Kidney capillary endothelial cell (primary cell): ENCODE measurements around the gene ZNF451.
"Not testable (repeated sequence)": the region's sequence is repeated elsewhere in the genome, so short reads cannot be mapped to it uniquely, and the experiment has no call there.

Experiments used
- DNase-seq: peaks from one replicate; pipeline ENCODE4 v3.0.0-alpha.2; 2018; ENCODE audit warnings: low spot score

The ZNF451 gene

DNA sequence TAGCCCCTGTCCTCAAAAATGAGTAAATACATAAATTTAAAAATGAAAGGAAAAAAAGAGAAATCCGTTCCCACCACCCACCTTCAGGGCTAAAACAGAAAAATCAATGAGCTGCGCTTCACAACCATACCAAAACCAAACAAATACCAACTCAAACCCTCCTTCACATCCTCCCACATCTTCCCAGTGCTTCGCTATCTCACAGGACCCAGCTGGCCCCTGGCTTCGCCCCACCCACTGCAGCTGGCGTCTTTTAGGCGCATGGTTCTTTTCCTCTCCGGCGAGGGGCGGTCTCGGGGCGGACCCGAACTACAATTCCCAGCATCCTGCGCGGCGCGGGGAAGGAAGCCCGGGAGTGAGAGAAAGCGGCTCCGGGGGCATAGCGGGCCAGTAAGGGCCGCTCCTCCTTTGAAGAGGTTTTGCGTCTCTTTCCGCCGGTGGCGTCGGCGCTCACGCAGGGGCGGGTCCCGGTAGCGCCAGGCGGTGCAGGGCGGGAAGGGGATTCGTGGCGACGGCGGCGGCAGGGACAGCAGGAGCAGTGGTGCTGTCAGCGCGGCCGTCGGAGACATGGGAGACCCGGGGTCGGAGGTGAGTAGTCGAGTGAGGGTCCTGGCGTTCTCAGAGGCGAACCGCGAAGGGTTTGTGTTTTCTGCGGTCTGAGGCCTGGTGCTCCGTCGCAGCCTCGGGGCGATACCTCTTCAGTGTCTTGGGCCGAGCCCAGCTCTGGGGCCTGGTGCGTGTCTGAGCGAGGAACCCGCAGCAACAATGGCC, at the start of gene ZNF451:
Gene ZNF451, plus strand, starts transcription at position 502 of the 771 bp plus-strand sequence. Its CDS starts 66 bp downstream, at position 568.
- peak; percentile 95 for DNase-seq

GRCh38 chr6:57044061-57044460, 45.9 kb upstream of the ZNF451 start:
- DNase-seq, result not testable (repeated sequence)

GRCh38 chr6:57044568-57044967, 45.4 kb upstream of the ZNF451 start:
- no peak for DNase-seq

GRCh38 chr6:57046332-57047256, 43.4 kb upstream of the ZNF451 start, which contains the start of gene KIAA1586:
Gene KIAA1586 (plus strand): TSS chr6:57046693. CDS start chr6:57046756, 63 bp downstream.
- peak; percentile 52 for DNase-seq

DNA sequence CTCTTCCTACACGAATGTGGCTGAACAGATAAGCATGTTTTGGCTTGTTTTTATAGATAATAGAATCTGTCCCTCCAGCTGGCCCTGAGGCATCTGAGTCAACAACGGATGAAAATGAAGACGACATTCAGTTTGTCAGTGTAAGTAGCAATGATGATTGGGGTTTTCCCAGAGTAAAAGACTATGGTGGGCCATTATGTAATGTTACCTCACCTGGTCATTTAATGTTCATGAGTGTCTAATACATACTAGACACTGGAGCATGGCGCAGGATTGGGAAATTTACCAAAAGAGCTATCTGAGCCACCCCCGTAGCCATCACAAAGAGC, 42.8 kb upstream of the ZNF451 start:
- not testable (repeated sequence) for DNase-seq

DNA sequence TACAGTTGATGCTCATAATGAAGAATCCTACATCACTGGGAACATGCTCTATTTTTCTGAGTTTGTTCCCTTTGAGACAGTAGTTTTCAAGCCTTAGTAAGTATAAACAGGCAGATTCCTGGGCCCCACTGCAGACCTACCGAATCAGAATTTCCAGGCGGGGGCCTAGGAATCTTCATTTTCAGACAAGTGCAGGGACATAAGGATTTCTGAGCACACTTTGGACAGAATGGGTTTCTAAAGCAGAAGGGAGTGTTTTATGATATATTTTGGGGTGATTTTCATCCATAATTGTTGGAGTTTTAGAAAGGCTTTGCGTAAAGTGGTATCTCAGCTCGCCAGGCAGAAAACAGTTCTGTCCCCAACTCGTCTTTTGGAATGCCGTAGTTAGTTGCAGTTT, 42.1 kb upstream of the ZNF451 start:
- not testable (repeated sequence) for DNase-seq

DNA sequence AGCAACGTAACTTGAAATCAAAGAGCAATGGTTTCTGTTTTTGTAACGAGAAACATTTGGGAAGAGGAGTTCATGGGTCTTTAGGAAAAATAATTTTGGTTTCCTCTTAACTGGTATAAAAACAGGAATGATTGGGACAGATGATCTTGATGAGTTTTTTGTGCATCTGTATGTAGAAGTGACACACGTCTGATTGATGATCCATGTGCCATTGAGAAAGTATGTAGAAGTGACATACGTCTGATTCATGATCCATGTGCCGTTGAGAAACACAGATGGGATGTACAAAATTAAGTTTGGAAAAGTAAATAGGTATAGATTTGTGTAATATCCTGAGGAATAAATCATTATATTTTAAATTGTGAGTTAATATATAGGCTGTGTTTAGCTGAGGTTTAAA, 41.4 kb upstream of the ZNF451 start:
- no peak for DNase-seq

GRCh38 chr6:57063847-57064246, 26.1 kb upstream of the ZNF451 start:
- DNase-seq, result no peak

DNA sequence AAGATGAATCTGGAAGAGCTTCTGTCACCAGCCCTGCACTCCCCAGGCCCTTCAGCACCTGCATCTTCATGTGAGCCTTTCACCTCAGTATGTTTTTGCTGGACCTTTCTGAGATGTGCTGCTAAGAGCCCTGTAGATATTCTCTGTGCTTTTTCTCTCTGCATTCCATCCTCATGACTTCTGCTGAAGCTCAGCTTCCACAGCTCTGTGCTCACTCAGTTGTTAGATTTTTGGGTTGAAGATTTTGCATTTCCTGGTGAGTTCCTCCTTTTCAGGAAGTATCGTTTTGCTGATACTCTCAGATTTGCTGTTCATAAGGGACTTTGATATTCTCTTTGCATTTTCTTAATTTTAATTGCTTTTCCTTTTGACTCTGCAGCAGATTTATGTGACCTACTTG, 25.2 kb upstream of the ZNF451 start:
- no peak for DNase-seq

- DNase-seq, result no peak
These were observed 21.9 kb upstream of the ZNF451 start for GRCh38 chr6:57068061-57068460.

GRCh38 chr6:57069228-57069627, 20.8 kb upstream of the ZNF451 start:
- no peak for DNase-seq

GRCh38 chr6:57069920-57070331, 20.1 kb upstream of the ZNF451 start:
- DNase-seq, result no peak

DNA sequence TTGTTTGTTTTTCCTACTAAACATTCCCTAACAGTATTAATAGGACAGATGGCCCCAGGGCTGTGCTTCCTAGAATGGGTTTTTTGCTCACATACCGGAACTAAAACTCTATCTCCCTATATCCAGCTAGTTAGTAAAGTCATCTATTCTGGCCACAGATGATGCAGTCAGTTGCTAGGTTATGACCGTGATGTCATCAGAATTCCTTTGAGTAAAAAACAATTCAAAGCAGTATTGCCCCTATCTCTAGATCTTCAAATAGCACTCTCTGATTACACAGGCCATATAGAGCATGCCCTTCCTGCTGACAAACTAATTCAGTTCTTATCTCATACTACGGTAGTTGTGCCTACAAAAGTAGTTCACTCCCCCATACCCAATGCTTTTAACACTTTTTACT, 17.9 kb upstream of the ZNF451 start:
- DNase-seq, result no peak

GRCh38 chr6:57074383-57074782, 15.6 kb upstream of the ZNF451 start:
- DNase-seq, result no peak

- DNase-seq, result no peak
These were observed 14.9 kb upstream of the ZNF451 start for GRCh38 chr6:57075092-57075491.

GRCh38 chr6:57078531-57079207, 11.3 kb upstream of the ZNF451 start:
- DNase-seq, result no peak

GRCh38 chr6:57085471-57085870, 4.5 kb upstream of the ZNF451 start:
- peak; percentile 74 for DNase-seq

DNA sequence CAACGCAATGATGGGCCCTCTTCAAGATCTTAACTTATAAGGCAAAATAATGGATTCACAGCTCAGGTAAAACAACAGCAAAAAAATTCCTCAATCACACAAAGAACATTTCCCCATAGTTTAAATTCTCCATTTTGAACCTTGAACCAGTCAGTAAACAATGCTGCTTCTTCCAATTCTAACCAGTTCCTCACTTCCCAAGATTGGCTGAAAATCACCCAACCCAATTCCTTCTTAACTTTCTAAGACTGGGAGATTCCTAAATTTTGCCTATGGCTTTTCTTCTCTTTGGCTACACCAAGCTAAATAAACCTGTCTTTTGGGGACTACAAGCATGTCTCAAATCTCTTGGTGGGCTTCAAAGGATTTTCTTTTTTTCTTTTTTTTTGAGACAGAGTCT, 3.1 kb upstream of the ZNF451 start:
- no peak for DNase-seq

- no peak for DNase-seq
These were observed 2.1 kb upstream of the ZNF451 start for GRCh38 chr6:57087916-57088315.

GRCh38 chr6:57089265-57089664, 723 bp upstream of the ZNF451 start:
- DNase-seq, result no peak

- DNase-seq, result not testable (repeated sequence)
These were observed 575 bp downstream of the ZNF451 start for GRCh38 chr6:57090458-57091067.

- not testable (repeated sequence) for DNase-seq
These were observed 1.4 kb downstream of the ZNF451 start for GRCh38 chr6:57091375-57091774.
